Trophoblast cell (in vitro differentiated cells and primary cell): ENCODE measurements around the gene SLC41A3.

Experiments
- DNase-seq, 2 donors: peaks; one replicate each; pipeline ENCODE4 v3.0.0-alpha.2; 2016
- H2AFZ ChIP-seq: 2 replicates; pipeline ENCODE4 v1.6.1; 2013; ENCODE audit warnings: low read length, moderate library complexity, mild to moderate bottlenecking; ENCODE audit not compliant: insufficient read depth, poor library complexity
- H2AK5ac ChIP-seq: 2 replicates; pipeline ENCODE4 v1.6.1; 2013; ENCODE audit warnings: mild to moderate bottlenecking, low read length
- H2BK120ac ChIP-seq: 2 replicates; pipeline ENCODE4 v1.6.1; 2013; ENCODE audit warnings: low read length, mild to moderate bottlenecking, moderate library complexity; ENCODE audit not compliant: insufficient read depth, poor library complexity
- H2BK12ac ChIP-seq: 2 replicates; pipeline ENCODE4 v1.6.1; 2013; ENCODE audit warnings: mild to moderate bottlenecking, low read length, moderate library complexity
- H2BK5ac ChIP-seq: 2 replicates; pipeline ENCODE4 v1.6.1; 2013; ENCODE audit warnings: low read length, low read depth, moderate library complexity, mild to moderate bottlenecking; ENCODE audit not compliant: poor library complexity
- H3K14ac ChIP-seq: 2 replicates; pipeline ENCODE4 v1.6.1; 2013; ENCODE audit warnings: mild to moderate bottlenecking, low read length
- H3K18ac ChIP-seq: 2 replicates; pipeline ENCODE4 v1.6.1; 2013; ENCODE audit warnings: mild to moderate bottlenecking, low read length
- H3K23ac ChIP-seq: 2 replicates; pipeline ENCODE4 v1.6.1; 2013; ENCODE audit warnings: low read length
- H3K27ac ChIP-seq: 2 replicates; pipeline ENCODE4 v1.5.1; 2013; ENCODE audit warnings: low read depth, mild to moderate bottlenecking, inconsistent platforms, low read length, moderate library complexity
- H3K27me3 ChIP-seq: 2 replicates; pipeline ENCODE4 v1.6.1; 2013; ENCODE audit warnings: inconsistent platforms, mild to moderate bottlenecking, low read length, moderate library complexity; ENCODE audit not compliant: insufficient read depth
- H3K36me3 ChIP-seq, 2 experiments: 1 replicate in 1 of 2; 2 replicates in 1 of 2; pipeline ENCODE4 v1.6.1; 2013; ENCODE audit warnings: low read length in 2 of 2, mild to moderate bottlenecking in 2 of 2, moderate library complexity in 1 of 2; ENCODE audit not compliant: insufficient read depth in 2 of 2, control insufficient read depth in 1 of 2
- H3K4ac ChIP-seq: 2 replicates; pipeline ENCODE4 v1.6.1; 2013; ENCODE audit warnings: low read depth, mild to moderate bottlenecking, low read length, moderate library complexity
- H3K4me1 ChIP-seq, 2 experiments: 1 replicate in 1 of 2; 2 replicates in 1 of 2; pipeline ENCODE4 v1.6.1; 2013; ENCODE audit warnings: low read length in 2 of 2, mild to moderate bottlenecking in 2 of 2, moderate library complexity in 1 of 2; ENCODE audit not compliant: insufficient read depth in 2 of 2, control insufficient read depth in 1 of 2
- H3K4me2 ChIP-seq: 2 replicates; pipeline ENCODE4 v1.6.1; 2013; ENCODE audit warnings: inconsistent platforms, mild to moderate bottlenecking, low read length, moderate library complexity
- H3K4me3 ChIP-seq: 2 replicates; pipeline ENCODE4 v1.5.1; 2013; ENCODE audit warnings: mild to moderate bottlenecking, low read depth, low read length, inconsistent platforms
- H3K79me1 ChIP-seq: one replicate; pipeline ENCODE4 v1.6.1; 2013; ENCODE audit warnings: low read length
- H3K79me2 ChIP-seq: 2 replicates; pipeline ENCODE4 v1.6.1; 2013; ENCODE audit warnings: low read length, mild to moderate bottlenecking; ENCODE audit not compliant: control insufficient read depth, insufficient read depth, poor library complexity
- H3K9ac ChIP-seq: 2 replicates; pipeline ENCODE4 v1.6.1; 2013; ENCODE audit warnings: mild to moderate bottlenecking, low read length
- H3K9me3 ChIP-seq: 2 replicates; pipeline ENCODE4 v1.6.1; 2013; ENCODE audit warnings: low read depth, mild to moderate bottlenecking, control low read depth, inconsistent platforms, low read length; ENCODE audit not compliant: insufficient read depth
- H4K12ac ChIP-seq: 2 replicates; pipeline ENCODE4 v1.6.1; 2013; ENCODE audit warnings: low read depth, mild to moderate bottlenecking, low read length, moderate library complexity
- H4K8ac ChIP-seq: 2 replicates; pipeline ENCODE4 v1.6.1; 2013; ENCODE audit warnings: low read depth, mild to moderate bottlenecking, low read length, moderate library complexity
- H4K91ac ChIP-seq: one replicate; pipeline ENCODE4 v1.6.1; 2013; ENCODE audit warnings: low read depth, mild to moderate bottlenecking, low read length, moderate library complexity
- WGBS: extraction: QIAGEN DNeasy Blood & Tissue Kit; methylation state at CpG from one replicate; pipeline ENCODE4 v1.1.7; 2013; ENCODE audit warnings: missing lambda C conversion rate; ENCODE audit not compliant: insufficient read length, insufficient coverage; ENCODE audit errors: extremely low coverage; 5-methylcytosine and 5-hydroxymethylcytosine counted together

The SLC41A3 gene

DNA sequence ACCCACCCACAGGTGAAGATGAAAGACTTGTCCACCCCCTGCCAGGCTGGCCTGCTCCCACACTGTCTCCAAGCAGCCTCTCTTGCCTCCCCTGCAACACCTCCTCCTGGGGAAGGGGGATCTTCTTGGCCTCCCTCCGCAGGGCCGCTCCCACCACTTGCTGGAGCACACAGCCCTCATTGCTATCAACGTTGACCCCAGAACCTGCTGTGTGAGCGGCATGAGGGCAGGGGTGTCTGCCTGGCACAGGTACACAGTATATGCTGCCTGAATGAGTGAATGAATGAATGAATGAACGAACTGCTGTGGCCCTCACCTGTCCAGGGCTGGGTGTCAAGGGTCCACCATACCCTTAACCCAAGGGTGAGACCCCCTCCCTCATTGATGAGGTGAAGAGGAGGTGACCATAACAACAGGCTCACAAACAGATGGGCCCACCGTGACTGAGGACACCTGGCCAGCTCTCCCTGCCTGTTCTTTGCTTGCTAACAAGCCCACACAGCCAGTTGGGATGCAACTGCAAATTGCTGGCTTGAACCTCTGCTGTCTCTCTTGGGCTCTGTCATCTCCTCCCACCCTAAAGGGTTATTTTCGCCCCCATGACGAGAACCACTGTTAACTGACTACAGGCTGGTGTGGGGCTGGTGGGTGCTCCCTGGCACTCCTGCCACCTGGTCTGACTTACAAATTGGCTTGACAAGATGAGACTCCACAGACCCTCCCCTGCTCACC lies 22.5 kb downstream of the SLC41A3 start:
- no peaks in the 10 kb centered on the region for H3K79me1 ChIP-seq
- no peak overlapping the region for H4K12ac ChIP-seq
- no CpG with 5 or more reads among the region's 8 CpGs for WGBS
- no peak overlapping the region for H3K4me2 ChIP-seq
- no peaks in the 10 kb centered on the region for H3K36me3 ChIP-seq
- no peak overlapping the region for H2AK5ac ChIP-seq
- no peak overlapping the region for H2BK12ac ChIP-seq
- H4K91ac ChIP-seq = no peak overlapping the region
- H3K27ac ChIP-seq = no peak overlapping the region
- no peaks in the 10 kb centered on the region for H3K9me3 ChIP-seq
- H3K4me1 ChIP-seq = peaks cover 9 to 10% of the 10 kb centered on the region in 2 experiments
- H3K14ac ChIP-seq = no peak overlapping the region
- DNase-seq = no peak
- no peaks in the 10 kb centered on the region for H3K79me2 ChIP-seq
- no peak overlapping the region for H3K4ac ChIP-seq
- H2BK5ac ChIP-seq = no peak overlapping the region
- H3K9ac ChIP-seq = no peak overlapping the region
- no peak overlapping the region for H2AFZ ChIP-seq
- no peak overlapping the region for H3K4me3 ChIP-seq
- no peaks in the 10 kb centered on the region for H3K27me3 ChIP-seq
- no peak overlapping the region for H3K23ac ChIP-seq
- H4K8ac ChIP-seq = no peak overlapping the region
- H2BK120ac ChIP-seq = no peak overlapping the region
- H3K18ac ChIP-seq = no peak overlapping the region

- H3K4me1 ChIP-seq = peaks cover 9 to 10% of the 10 kb centered on the region in 2 experiments
- H3K4ac ChIP-seq = no peak overlapping the region
- H3K23ac ChIP-seq = no peak overlapping the region
- H2AK5ac ChIP-seq = no peak overlapping the region
- no peak overlapping the region for H3K18ac ChIP-seq
- whole genome bisulfite sequencing = no CpG with 5 or more reads among the region's 7 CpGs
- H3K4me3 ChIP-seq = no peak overlapping the region
- no peak overlapping the region for H3K9ac ChIP-seq
- no peak overlapping the region for H4K12ac ChIP-seq
- H2AFZ ChIP-seq = no peak overlapping the region
- no peak for DNase-seq
- no peak overlapping the region for H2BK120ac ChIP-seq
- H3K79me1 ChIP-seq = no peaks in the 10 kb centered on the region
- H3K27me3 ChIP-seq = no peaks in the 10 kb centered on the region
- no peaks in the 10 kb centered on the region for H3K36me3 ChIP-seq
- H4K8ac ChIP-seq = no peak overlapping the region
- H4K91ac ChIP-seq = no peak overlapping the region
- no peak overlapping the region for H2BK12ac ChIP-seq
- H3K79me2 ChIP-seq = no peaks in the 10 kb centered on the region
- H3K14ac ChIP-seq = no peak overlapping the region
- H3K9me3 ChIP-seq = no peaks in the 10 kb centered on the region
- no peak overlapping the region for H3K27ac ChIP-seq
- H2BK5ac ChIP-seq = no peak overlapping the region
- no peak overlapping the region for H3K4me2 ChIP-seq
Measured at GRCh38 chr3:126060613-126061145, 23.2 kb downstream of the SLC41A3 start.

GRCh38 chr3:126058666-126059065 lies 25.3 kb downstream of the SLC41A3 start:
- Histone ChIP-seq H3K4me3 (no peak overlapping the region), H3K36me3 (no peaks in the 10 kb centered on the region), H3K27ac (no peak overlapping the region), H3K79me1 (no peaks in the 10 kb centered on the region), H3K23ac (no peak overlapping the region), H3K79me2 (no peaks in the 10 kb centered on the region), H3K27me3 (no peaks in the 10 kb centered on the region), H3K9ac (no peak overlapping the region), H2BK5ac (no peak overlapping the region), H3K9me3 (no peaks in the 10 kb centered on the region), H4K91ac (no peak overlapping the region), H3K14ac (no peak overlapping the region), H2AFZ (no peak overlapping the region), H3K4ac (no peak overlapping the region), H2BK12ac (no peak overlapping the region), H3K4me2 (no peak overlapping the region), H3K4me1 (peaks cover 9 to 10% of the 10 kb centered on the region in 2 experiments), H2AK5ac (no peak overlapping the region), H3K18ac (no peak overlapping the region), H2BK120ac (no peak overlapping the region), H4K8ac (no peak overlapping the region), H4K12ac (no peak overlapping the region)
- DNase-seq = no peak
- WGBS = no CpG with 5 or more reads among the region's 7 CpGs

GRCh38 chr3:126057936-126058335 lies 26.0 kb downstream of the SLC41A3 start:
- WGBS = no CpG with 5 or more reads among the region's 13 CpGs
- Histone ChIP-seq H3K4me2 (no peak overlapping the region), H3K14ac (no peak overlapping the region), H3K36me3 (no peaks in the 10 kb centered on the region), H3K23ac (no peak overlapping the region), H4K12ac (no peak overlapping the region), H3K9ac (no peak overlapping the region), H2BK120ac (no peak overlapping the region), H4K8ac (no peak overlapping the region), H3K27me3 (no peaks in the 10 kb centered on the region), H2BK5ac (no peak overlapping the region), H2AFZ (no peak overlapping the region), H2AK5ac (no peak overlapping the region), H3K4me3 (no peak overlapping the region), H2BK12ac (no peak overlapping the region), H3K18ac (no peak overlapping the region), H3K27ac (no peak overlapping the region), H3K9me3 (no peaks in the 10 kb centered on the region), H3K79me1 (no peaks in the 10 kb centered on the region), H4K91ac (no peak overlapping the region), H3K79me2 (no peaks in the 10 kb centered on the region), H3K4me1 (peaks cover 9 to 10% of the 10 kb centered on the region in 2 experiments), H3K4ac (no peak overlapping the region)
- no peak for DNase-seq
